Raji (cell line): ENCODE data around the gene MACROD1.

Experiments used
- POLR2A ChIP-seq: IDR thresholded peaks from 2 replicates; pipeline ENCODE4 v1.6.1; 2011; ENCODE audit warnings: low read depth, low read length, control low read depth; ENCODE audit not compliant: insufficient read depth

MACROD1 gene

GRCh38 chr11:64089493-64089892, 76.4 kb downstream of the MACROD1 start:
- TF ChIP-seq POLR2A = no peak

- TF ChIP-seq POLR2A = no peak
Measured at GRCh38 chr11:64089027-64089360, 76.9 kb downstream of the MACROD1 start.

- no peak for TF ChIP-seq POLR2A
Measured at GRCh38 chr11:64088162-64089026, 77.5 kb downstream of the MACROD1 start.

- no peak for TF ChIP-seq POLR2A
Measured at GRCh38 chr11:64086258-64087123, 79.4 kb downstream of the MACROD1 start.

- no peak for TF ChIP-seq POLR2A
Measured at GRCh38 chr11:64085906-64086257, 80.0 kb downstream of the MACROD1 start.

GRCh38 chr11:64084951-64085710, 80.8 kb downstream of the MACROD1 start:
- no peak for TF ChIP-seq POLR2A

GRCh38 chr11:64084146-64084950, 81.6 kb downstream of the MACROD1 start:
- TF ChIP-seq POLR2A = no peak

- TF ChIP-seq POLR2A = no peak
Measured at GRCh38 chr11:64083398-64084080, 82.4 kb downstream of the MACROD1 start.

- no peak for TF ChIP-seq POLR2A
Measured at GRCh38 chr11:64081745-64082442, 84.0 kb downstream of the MACROD1 start.

- no peak for TF ChIP-seq POLR2A
Measured at GRCh38 chr11:64080390-64080789, 85.5 kb downstream of the MACROD1 start.

GRCh38 chr11:64078905-64079304, 87.0 kb downstream of the MACROD1 start:
- TF ChIP-seq POLR2A = no peak

GRCh38 chr11:64078284-64078683, 87.6 kb downstream of the MACROD1 start:
- no peak for TF ChIP-seq POLR2A

- TF ChIP-seq POLR2A = no peak
Measured at GRCh38 chr11:64077607-64078006, 88.3 kb downstream of the MACROD1 start.
